HL-60 (cell line): ENCODE results near the gene LDB2.

Source experiments
- DNase-seq, 2 experiments: peaks; one replicate each; pipeline ENCODE4 v3.0.0-alpha.2; 2010 to 2020; ENCODE audit warnings: low read depth in 1 of 2, low spot score in 1 of 2
- H3K27ac ChIP-seq: fragments of 250-450 bp; sonication (Bioruptor Pico); replicated peaks from 2 replicates; pipeline ENCODE4 v1.5.1; 2020; ENCODE audit warnings: mild to moderate bottlenecking, moderate library complexity
- H3K27me3 ChIP-seq: fragments of 250-450 bp; sonication (Bioruptor Pico); 2 replicates; pipeline ENCODE4 v1.5.1; 2021; ENCODE audit warnings: mild to moderate bottlenecking, moderate library complexity; ENCODE audit not compliant: insufficient read depth, poor library complexity, severe bottlenecking
- H3K4me3 ChIP-seq: replicated peaks from 2 replicates; pipeline ENCODE4 v1.5.1; 2011; ENCODE audit warnings: mild to moderate bottlenecking, control low read depth, low read length; ENCODE audit not compliant: insufficient read depth
- GABPA ChIP-seq: IDR thresholded peaks from 2 replicates; pipeline ENCODE4 v1.6.1; 2012; ENCODE audit warnings: low read depth
- POLR2AphosphoS5 ChIP-seq: IDR thresholded peaks from 2 replicates; pipeline ENCODE4 v1.6.1; 2012; ENCODE audit warnings: low read depth
- SPI1 ChIP-seq: IDR thresholded peaks from 2 replicates; pipeline ENCODE4 v1.6.1; 2012; ENCODE audit warnings: low read depth, mild to moderate bottlenecking, borderline replicate concordance
- TF ChIP-seq, protein P1 (sequence below): IDR thresholded peaks from 2 replicates; pipeline ENCODE4 v1.6.1; 2012; ENCODE audit warnings: low read depth; ENCODE audit not compliant: insufficient replicate concordance
- TF ChIP-seq, protein P2 (sequence below): IDR thresholded peaks from one replicate; pipeline ENCODE4 v1.5.1; 2011; ENCODE audit warnings: low read length, control low read depth, inconsistent platforms; ENCODE audit not compliant: insufficient read depth

Gene LDB2

DNA sequence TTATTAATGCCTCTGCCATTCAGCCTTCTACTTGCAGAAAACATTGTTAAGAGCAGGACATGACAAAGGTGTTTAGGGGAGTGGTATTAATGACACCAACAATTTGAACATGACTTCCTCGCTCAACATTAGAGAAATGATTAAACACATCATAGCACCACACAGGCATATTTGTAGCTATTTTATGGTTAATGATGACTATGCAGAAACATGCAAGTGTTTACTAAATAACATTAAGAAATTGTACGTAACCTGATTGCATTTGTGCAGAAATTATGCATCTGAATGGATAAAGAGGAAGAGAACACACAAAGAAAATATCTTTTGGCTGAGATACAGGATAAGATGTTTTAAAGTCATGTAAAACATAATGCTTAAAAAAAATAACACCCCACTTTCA, 323.5 kb downstream of the LDB2 start:
- TF ChIP-seq GABPA = no peak
- TF ChIP-seq, protein P1, sequence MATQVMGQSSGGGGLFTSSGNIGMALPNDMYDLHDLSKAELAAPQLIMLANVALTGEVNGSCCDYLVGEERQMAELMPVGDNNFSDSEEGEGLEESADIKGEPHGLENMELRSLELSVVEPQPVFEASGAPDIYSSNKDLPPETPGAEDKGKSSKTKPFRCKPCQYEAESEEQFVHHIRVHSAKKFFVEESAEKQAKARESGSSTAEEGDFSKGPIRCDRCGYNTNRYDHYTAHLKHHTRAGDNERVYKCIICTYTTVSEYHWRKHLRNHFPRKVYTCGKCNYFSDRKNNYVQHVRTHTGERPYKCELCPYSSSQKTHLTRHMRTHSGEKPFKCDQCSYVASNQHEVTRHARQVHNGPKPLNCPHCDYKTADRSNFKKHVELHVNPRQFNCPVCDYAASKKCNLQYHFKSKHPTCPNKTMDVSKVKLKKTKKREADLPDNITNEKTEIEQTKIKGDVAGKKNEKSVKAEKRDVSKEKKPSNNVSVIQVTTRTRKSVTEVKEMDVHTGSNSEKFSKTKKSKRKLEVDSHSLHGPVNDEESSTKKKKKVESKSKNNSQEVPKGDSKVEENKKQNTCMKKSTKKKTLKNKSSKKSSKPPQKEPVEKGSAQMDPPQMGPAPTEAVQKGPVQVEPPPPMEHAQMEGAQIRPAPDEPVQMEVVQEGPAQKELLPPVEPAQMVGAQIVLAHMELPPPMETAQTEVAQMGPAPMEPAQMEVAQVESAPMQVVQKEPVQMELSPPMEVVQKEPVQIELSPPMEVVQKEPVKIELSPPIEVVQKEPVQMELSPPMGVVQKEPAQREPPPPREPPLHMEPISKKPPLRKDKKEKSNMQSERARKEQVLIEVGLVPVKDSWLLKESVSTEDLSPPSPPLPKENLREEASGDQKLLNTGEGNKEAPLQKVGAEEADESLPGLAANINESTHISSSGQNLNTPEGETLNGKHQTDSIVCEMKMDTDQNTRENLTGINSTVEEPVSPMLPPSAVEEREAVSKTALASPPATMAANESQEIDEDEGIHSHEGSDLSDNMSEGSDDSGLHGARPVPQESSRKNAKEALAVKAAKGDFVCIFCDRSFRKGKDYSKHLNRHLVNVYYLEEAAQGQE = no peak
- no peak for TF ChIP-seq POLR2AphosphoS5
- TF ChIP-seq, protein P2, sequence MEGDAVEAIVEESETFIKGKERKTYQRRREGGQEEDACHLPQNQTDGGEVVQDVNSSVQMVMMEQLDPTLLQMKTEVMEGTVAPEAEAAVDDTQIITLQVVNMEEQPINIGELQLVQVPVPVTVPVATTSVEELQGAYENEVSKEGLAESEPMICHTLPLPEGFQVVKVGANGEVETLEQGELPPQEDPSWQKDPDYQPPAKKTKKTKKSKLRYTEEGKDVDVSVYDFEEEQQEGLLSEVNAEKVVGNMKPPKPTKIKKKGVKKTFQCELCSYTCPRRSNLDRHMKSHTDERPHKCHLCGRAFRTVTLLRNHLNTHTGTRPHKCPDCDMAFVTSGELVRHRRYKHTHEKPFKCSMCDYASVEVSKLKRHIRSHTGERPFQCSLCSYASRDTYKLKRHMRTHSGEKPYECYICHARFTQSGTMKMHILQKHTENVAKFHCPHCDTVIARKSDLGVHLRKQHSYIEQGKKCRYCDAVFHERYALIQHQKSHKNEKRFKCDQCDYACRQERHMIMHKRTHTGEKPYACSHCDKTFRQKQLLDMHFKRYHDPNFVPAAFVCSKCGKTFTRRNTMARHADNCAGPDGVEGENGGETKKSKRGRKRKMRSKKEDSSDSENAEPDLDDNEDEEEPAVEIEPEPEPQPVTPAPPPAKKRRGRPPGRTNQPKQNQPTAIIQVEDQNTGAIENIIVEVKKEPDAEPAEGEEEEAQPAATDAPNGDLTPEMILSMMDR = no peak
- no peak for TF ChIP-seq SPI1
- no peak for DNase-seq
- Histone ChIP-seq H3K4me3 (no peak overlapping the region), H3K27me3 (no peaks in the 10 kb centered on the region), H3K27ac (no peak overlapping the region)

DNA sequence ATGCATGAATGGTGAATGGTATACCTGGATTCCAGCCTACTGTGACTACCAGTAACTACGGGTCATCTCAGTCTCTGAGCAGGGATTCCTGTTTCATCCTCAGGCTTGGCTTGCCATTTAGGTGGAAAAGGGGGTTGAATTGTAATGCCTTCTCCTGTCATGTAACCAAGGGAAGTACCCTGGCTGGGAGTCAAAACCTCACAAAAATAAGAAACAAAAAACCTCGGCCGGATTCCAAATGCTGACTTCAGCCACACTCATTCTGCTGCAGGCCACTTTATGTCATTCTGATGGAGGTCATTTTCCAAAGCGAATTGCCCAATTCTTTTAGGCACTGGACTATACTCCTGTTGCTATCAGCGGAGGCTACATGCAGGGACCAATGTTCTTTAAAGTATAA, 324.7 kb downstream of the LDB2 start:
- Histone ChIP-seq H3K27me3 (no peaks in the 10 kb centered on the region), H3K4me3 (no peak overlapping the region), H3K27ac (no peak overlapping the region)
- DNase-seq = no peak
- TF ChIP-seq, protein P2 = no peak
- no peak for TF ChIP-seq POLR2AphosphoS5

DNA sequence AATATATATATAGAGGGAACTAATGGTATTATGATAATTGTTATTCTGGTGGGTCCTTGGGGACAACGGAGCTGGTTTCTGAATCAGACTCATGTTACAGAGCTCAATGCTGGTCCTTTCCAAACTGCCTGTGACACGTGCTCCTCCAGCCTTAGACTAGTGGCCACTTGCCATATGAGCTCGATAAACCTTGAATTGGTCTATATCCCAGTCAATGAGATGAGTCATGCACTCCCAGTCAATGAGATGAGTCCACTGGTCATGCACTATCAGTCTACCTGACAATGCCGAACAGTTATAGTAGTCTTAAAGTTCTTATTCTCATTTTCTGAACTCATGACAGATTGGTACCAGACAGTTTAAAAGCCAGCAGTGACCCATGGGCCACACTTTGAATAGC, 325.2 kb downstream of the LDB2 start:
- TF ChIP-seq SPI1 = no peak
- TF ChIP-seq GABPA = no peak
- TF ChIP-seq, protein P2 = no peak
- no peak for TF ChIP-seq POLR2AphosphoS5
- TF ChIP-seq, protein P1 = no peak
- H3K27me3 ChIP-seq = no peaks in the 10 kb centered on the region
- no peak overlapping the region for H3K4me3 ChIP-seq
- H3K27ac ChIP-seq = no peak overlapping the region
- no peak for DNase-seq

DNA sequence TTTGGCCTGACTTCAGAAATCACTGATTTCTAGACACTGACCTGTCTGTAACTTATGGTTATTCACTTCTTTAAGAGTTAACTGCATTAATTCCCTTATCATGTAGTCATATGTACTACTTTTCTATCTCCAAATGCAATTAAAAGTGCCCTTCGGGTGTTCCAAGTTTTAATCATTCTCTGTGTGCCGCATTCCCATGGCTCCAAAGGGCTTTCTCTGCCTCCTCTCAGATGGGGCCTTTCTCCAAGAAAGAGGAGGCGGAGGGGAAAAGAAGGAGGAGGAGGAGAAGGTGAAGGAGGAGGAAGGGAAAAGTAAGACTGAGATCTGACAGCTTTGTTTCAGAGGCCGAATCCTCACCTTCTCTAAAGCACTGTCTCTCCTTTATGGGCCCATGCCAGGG, 325.8 kb downstream of the LDB2 start:
- H3K4me3 ChIP-seq = no peak overlapping the region
- no peaks in the 10 kb centered on the region for H3K27me3 ChIP-seq
- no peak overlapping the region for H3K27ac ChIP-seq
- no peak for TF ChIP-seq GABPA
- no peak for DNase-seq
